ENCODE data around the gene SLC17A1. TPM values are rescaled to one million over a fixed set of nuclear protein-coding genes. Genes with fewer than 3 reads are reported as not detected.

Gene SLC17A1
- total and polyA plus RNA-seq, 2 donors (not counting 3 experiments of a cell fraction or from before 2014, with no cell fraction given) = not detected

DNA sequence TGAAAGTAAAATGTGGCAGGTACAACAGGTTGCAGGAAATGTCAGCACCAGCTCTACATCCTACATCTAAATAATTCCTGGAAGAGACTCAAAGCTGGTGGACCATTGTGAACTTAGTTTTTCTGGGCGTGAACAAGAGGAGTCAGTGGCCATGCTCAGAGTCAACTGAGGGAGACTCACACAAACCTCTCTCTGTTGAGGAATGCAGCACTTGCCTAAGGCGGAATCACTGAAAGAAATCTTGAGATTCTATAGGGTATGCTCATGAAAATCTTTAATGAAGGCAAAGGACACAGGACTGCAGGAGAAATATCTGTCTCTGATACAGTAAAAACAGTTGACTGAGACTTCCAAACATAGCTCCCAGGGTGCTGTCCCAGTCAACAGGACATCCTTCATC lies 54.8 kb downstream of the SLC17A1 start:
- Histone ChIP-seq H3K27ac (ENCODE audit: insufficient read depth, low read depth, low read length) (no peak overlapping the region), H3K27me3 (ENCODE audit: control insufficient read depth in 2 of 2, insufficient read depth in 2 of 2, low read length in 2 of 2) (peaks cover 0 to 1% of the 10 kb centered on the region in 2 experiments), H3K9me3 (replicated peaks; ENCODE audit: control insufficient read depth, insufficient read depth, low read length) (no peaks in the 10 kb centered on the region), H3K79me2 (ENCODE audit: control insufficient read depth, insufficient read depth, low read length) (no peaks in the 10 kb centered on the region), H3K4me3 (replicated peaks in 1 of 3; ENCODE audit: insufficient read depth in 1 of 3, low read depth in 1 of 3, low read length in 3 of 3) (no peak overlapping the region), H3K9ac (replicated peaks; ENCODE audit: extremely low read depth, insufficient read depth, low read length) (no peak overlapping the region), H4K20me1 (replicated peaks; ENCODE audit: control insufficient read depth, extremely low read depth, insufficient read depth, low read length) (no peaks in the 10 kb centered on the region), H2AFZ (ENCODE audit: low read depth, low read length) (no peak overlapping the region), H3K36me3 (ENCODE audit: control insufficient read depth in 2 of 2, extremely low read depth in 1 of 2, insufficient read depth in 2 of 2, low read length in 2 of 2) (no peaks in the 10 kb centered on the region), H3K9me1 (replicated peaks; ENCODE audit: control insufficient read depth, extremely low read depth, insufficient read depth, low read length) (no peaks in the 10 kb centered on the region), H3K4me1 (ENCODE audit: control insufficient read depth, extremely low read depth, insufficient read depth, low read length) (no peaks in the 10 kb centered on the region), H3K4me2 (ENCODE audit: insufficient read depth, low read length) (no peak overlapping the region)
- DNase-seq (ENCODE audit: low read depth, low spot score) = no peak
- intact Hi-C loops (cut with micrococcal nuclease) = no loop called here
- no peak for FAIRE-seq
- ChIA-PET POLR2A (no interaction called here), CTCF (no interaction called here)
- dilution Hi-C loops (cut with MboI; ENCODE audit: extremely low pct_ligation_motif_present, low sequenced_read_pairs) = no loop called here
- BruUV-seq (replicated peaks) = no TSS peak
- no peak for TF ChIP-seq FOS (IDR thresholded peaks at IDR 0.05; ENCODE audit: borderline replicate concordance, insufficient read depth, low read length)
- TF ChIP-seq, protein P1, sequence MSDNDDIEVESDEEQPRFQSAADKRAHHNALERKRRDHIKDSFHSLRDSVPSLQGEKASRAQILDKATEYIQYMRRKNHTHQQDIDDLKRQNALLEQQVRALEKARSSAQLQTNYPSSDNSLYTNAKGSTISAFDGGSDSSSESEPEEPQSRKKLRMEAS (IDR thresholded peaks at IDR 0.05; ENCODE audit: insufficient read depth, insufficient read length) = no peak
- TF ChIP-seq GATA2 (IDR thresholded peaks at IDR 0.05; ENCODE audit: insufficient read depth, insufficient read length, low read depth, low read length) = no peak
- no peak for TF ChIP-seq MYC (IDR thresholded peaks at IDR 0.05; ENCODE audit: low read depth, low read length)
- TF ChIP-seq POLR2A (IDR thresholded peaks at IDR 0.05; ENCODE audit: low read depth, low read length) = no peak
- TF ChIP-seq, protein P2, sequence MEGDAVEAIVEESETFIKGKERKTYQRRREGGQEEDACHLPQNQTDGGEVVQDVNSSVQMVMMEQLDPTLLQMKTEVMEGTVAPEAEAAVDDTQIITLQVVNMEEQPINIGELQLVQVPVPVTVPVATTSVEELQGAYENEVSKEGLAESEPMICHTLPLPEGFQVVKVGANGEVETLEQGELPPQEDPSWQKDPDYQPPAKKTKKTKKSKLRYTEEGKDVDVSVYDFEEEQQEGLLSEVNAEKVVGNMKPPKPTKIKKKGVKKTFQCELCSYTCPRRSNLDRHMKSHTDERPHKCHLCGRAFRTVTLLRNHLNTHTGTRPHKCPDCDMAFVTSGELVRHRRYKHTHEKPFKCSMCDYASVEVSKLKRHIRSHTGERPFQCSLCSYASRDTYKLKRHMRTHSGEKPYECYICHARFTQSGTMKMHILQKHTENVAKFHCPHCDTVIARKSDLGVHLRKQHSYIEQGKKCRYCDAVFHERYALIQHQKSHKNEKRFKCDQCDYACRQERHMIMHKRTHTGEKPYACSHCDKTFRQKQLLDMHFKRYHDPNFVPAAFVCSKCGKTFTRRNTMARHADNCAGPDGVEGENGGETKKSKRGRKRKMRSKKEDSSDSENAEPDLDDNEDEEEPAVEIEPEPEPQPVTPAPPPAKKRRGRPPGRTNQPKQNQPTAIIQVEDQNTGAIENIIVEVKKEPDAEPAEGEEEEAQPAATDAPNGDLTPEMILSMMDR (IDR thresholded peaks at IDR 0.05; ENCODE audit: extremely low read depth in 1 of 2, insufficient read depth in 1 of 2, low read depth in 1 of 2, low read length in 2 of 2) = no peak
- TF ChIP-seq EZH2 (IDR thresholded peaks at IDR 0.05; ENCODE audit: borderline replicate concordance, low read depth, low read length, severe bottlenecking) = no peak
- no peak for TF ChIP-seq JUN (IDR thresholded peaks at IDR 0.05; ENCODE audit: borderline replicate concordance, insufficient read depth, insufficient read length, low read depth)
- TF ChIP-seq POLR2AphosphoS5 (IDR thresholded peaks at IDR 0.05; ENCODE audit: insufficient read depth, low read depth, low read length) = no peak

Measured in endothelial cell of umbilical vein (primary cell).